ENCODE data around the gene AGAP1. TPM values are rescaled to one million over a fixed set of nuclear protein-coding genes. Genes with fewer than 3 reads are reported as not detected.

The AGAP1 gene
- total RNA-seq, 4 donors from 2014 or later: 7.2 to 19.6 (median 15.2) TPM

DNA sequence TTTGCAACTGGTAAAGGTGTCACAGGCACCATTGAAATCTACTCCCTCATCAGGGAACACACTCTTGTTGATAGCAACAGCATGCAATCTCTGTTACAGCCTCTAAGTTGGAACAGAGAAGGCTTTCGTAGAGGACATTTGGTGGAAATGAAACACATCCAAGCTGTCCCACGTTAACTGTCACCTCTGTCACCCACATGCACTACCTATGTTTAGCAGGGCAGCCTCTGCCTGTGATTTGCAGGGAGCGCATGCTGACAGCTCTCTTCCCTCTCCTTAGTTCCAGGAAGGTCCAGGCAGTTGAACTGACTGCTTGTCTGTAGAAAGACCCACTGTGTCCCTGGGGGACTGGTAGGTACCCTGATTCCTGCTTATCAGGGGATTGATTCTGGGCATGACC is 367.5 kb downstream of the AGAP1 start:
- Histone ChIP-seq H3K4me3 (no peak overlapping the region), H3K27me3 (no peaks in the 10 kb centered on the region), H3K36me3 (no peaks in the 10 kb centered on the region), H3K27ac (no peak overlapping the region), H3K9me3 (no peaks in the 10 kb centered on the region), H3K4me1 (no peaks in the 10 kb centered on the region)
- WGBS, 2 donors: 92 to 93% methylated on average over 3 of the region's 3 CpGs
- no peak for DNase-seq
- intact Hi-C loops (cut with DNase I): no loop called here
- TF ChIP-seq, protein P1, sequence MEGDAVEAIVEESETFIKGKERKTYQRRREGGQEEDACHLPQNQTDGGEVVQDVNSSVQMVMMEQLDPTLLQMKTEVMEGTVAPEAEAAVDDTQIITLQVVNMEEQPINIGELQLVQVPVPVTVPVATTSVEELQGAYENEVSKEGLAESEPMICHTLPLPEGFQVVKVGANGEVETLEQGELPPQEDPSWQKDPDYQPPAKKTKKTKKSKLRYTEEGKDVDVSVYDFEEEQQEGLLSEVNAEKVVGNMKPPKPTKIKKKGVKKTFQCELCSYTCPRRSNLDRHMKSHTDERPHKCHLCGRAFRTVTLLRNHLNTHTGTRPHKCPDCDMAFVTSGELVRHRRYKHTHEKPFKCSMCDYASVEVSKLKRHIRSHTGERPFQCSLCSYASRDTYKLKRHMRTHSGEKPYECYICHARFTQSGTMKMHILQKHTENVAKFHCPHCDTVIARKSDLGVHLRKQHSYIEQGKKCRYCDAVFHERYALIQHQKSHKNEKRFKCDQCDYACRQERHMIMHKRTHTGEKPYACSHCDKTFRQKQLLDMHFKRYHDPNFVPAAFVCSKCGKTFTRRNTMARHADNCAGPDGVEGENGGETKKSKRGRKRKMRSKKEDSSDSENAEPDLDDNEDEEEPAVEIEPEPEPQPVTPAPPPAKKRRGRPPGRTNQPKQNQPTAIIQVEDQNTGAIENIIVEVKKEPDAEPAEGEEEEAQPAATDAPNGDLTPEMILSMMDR (IDR thresholded peaks at IDR 0.05): no peak
- TF ChIP-seq POLR2A (IDR thresholded peaks at IDR 0.05): no peak

DNA sequence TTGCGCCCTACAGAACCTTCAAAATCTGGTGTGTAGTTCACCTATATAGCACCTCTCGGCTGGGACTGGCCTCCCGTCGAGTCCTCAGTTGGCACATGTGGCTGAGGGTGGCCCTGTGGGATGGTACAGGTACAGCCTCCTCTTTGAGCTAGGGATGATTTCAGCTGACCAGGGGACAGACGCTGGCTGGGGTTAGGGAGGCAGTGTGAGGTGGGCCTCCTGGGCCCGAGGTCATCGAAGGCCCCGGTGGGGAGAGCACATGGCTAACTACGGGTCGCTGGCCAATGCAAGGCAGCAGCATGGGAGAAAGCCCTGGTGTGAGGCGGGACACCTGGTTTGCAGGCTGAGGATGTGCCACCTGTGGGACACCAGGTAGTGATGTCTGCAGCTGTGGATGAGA is 369.6 kb downstream of the AGAP1 start:
- DNase-seq: no peak

DNA sequence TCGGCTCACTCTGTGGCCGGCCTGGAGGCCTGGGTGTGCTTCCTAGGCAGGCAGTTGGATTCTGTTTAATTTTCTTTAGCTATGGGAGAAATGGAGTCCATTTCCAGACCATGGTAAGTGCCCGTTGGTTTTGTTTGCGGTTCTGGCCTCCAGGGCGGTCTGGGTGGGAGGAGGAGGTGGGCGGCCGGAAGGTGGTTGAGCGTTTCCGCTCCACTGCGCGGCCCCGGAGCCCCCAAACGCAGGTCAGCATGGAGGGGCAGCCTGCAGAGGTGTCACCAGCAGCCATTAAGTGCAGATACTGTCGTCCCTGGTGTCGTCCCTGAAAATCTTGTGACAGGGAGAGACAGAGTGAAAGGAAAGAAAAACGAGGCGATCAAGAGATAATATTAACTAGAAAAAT is 370.5 kb downstream of the AGAP1 start:
- no peaks in the 10 kb centered on the region for H3K9me3 ChIP-seq
- no peaks in the 10 kb centered on the region for H3K27me3 ChIP-seq
- no peak overlapping the region for H3K4me3 ChIP-seq
- intact Hi-C loops (cut with DNase I): no loop called here
- WGBS, 2 donors: 78 to 89% methylated on average over 10 of the region's 17 CpGs
- DNase-seq: no peak
- TF ChIP-seq, protein P1 (IDR thresholded peaks at IDR 0.05): no peak
- no peak for TF ChIP-seq POLR2A (IDR thresholded peaks at IDR 0.05)
- no peak overlapping the region for H3K27ac ChIP-seq
- no peaks in the 10 kb centered on the region for H3K4me1 ChIP-seq
- H3K36me3 ChIP-seq: no peaks in the 10 kb centered on the region

More for the DNA sequence above, 369.6 kb downstream of the AGAP1 start:
- intact Hi-C loops (cut with DNase I): no loop called here
- TF ChIP-seq, protein P1 (IDR thresholded peaks at IDR 0.05): no peak
- no peak for TF ChIP-seq POLR2A (IDR thresholded peaks at IDR 0.05)
- Histone ChIP-seq H3K4me1 (no peaks in the 10 kb centered on the region), H3K9me3 (no peaks in the 10 kb centered on the region), H3K4me3 (no peak overlapping the region), H3K27ac (no peak overlapping the region), H3K27me3 (no peaks in the 10 kb centered on the region), H3K36me3 (no peaks in the 10 kb centered on the region)
- WGBS, 2 donors: 88 to 98% methylated on average over 5 to 9 of the region's 11 CpGs

DNA sequence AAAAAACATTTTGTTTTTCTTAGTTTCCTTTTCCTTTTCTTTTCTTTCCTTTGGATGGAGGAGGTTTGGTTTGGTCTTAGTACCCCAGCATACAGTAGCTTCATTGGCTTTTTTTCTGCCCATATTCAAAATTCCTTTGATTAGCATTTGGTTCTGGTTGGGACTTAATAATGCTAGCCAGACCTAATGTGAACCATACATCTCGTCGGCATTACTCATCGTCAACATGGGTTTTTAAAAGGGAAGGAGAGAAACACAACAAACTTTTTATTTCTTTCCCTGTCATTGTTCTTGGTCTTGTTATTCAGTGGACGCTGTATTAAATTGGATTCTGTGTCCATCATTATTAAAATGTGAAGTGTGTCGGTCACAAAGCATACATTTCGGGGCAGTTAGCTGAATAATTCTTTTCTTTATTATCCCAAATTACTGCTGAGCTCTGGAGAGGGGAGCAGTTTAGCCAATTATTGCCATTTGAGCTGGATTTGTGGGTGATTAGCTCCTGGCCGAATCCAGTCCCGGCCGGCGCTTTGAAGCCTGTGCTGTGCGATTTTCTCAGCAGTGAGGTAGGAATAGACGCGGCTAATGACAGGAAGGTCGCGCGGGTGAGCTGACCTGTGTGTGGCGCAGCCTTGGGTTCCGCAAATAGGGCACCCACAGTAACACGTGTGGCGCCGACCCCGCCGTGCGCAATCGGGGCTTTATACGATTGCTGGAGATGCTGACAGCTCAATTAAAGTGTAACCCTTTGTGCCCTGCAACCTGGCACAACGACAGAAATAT is 371.1 kb downstream of the AGAP1 start:
- WGBS, 2 donors: 85 to 88% methylated on average over 8 to 10 of the region's 27 CpGs
- DNase-seq: no peak
- H3K36me3 ChIP-seq: no peaks in the 10 kb centered on the region

DNA sequence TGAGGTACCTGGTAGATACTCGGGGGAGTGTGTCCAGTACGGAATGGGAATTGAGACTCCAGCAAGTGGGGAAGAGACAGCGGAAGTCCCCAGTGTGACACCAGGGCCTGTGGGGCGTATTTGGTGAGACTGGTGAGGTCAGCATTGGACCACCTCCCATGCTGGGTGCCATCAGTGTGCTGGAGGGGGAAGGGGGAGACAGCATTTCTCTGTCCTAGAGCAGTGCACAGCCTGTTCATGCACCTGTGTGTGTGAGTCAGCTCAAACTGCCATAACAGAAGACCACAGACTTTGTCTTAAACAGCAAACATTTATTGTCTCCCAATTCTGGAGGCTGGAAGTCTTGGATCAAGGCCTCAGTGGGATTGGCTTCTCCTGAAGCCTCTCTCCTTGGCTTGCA is 372.5 kb downstream of the AGAP1 start:
- Histone ChIP-seq H3K36me3 (no peaks in the 10 kb centered on the region), H3K9me3 (peaks cover 0 to 12% (median 12%) of the 10 kb centered on the region in 3 donors), H3K4me3 (no peak overlapping the region), H3K27me3 (no peaks in the 10 kb centered on the region), H3K4me1 (no peaks in the 10 kb centered on the region), H3K27ac (no peak overlapping the region)
- WGBS, 2 donors: 70% methylated on average over 2 of the region's 4 CpGs; no CpG with 5 or more reads in 1 of the 2 donors
- DNase-seq: no peak
- TF ChIP-seq, protein P1 (IDR thresholded peaks at IDR 0.05): no peak
- TF ChIP-seq POLR2A (IDR thresholded peaks at IDR 0.05): no peak
- intact Hi-C loops (cut with DNase I): no loop called here

More for the DNA sequence above, 371.1 kb downstream of the AGAP1 start:
- Histone ChIP-seq H3K27me3 (no peaks in the 10 kb centered on the region), H3K4me1 (no peaks in the 10 kb centered on the region), H3K27ac (no peak overlapping the region), H3K4me3 (no peak overlapping the region), H3K9me3 (peaks cover 0 to under 1% (median 0%) of the 10 kb centered on the region in 3 donors)
- TF ChIP-seq, protein P1 (IDR thresholded peaks at IDR 0.05): no peak
- no peak for TF ChIP-seq POLR2A (IDR thresholded peaks at IDR 0.05)
- intact Hi-C loops (cut with DNase I): no loop called here
